Myometrial cell (primary cell): Measurements from ENCODE around the gene USP31. TPM values are rescaled to one million over a fixed set of nuclear protein-coding genes. Genes with fewer than 3 reads are reported as not detected.

Experiments
- total RNA-seq: library from RNA; depleted of rRNA; stranded (reverse); fragments of >200 nt; gene quantifications from 2 replicates; pipeline ENCODE4 v1.2.3, GENCODE V29; 2015

The USP31 gene
- 6.7 and 7.8 TPM in 2 replicates for total RNA-seq

GRCh38 chr16:23149267-23149992 is at the start of gene USP31:
Gene USP31 (minus strand): TSS chr16:23149452. CDS start chr16:23149270, 182 bp downstream.

DNA sequence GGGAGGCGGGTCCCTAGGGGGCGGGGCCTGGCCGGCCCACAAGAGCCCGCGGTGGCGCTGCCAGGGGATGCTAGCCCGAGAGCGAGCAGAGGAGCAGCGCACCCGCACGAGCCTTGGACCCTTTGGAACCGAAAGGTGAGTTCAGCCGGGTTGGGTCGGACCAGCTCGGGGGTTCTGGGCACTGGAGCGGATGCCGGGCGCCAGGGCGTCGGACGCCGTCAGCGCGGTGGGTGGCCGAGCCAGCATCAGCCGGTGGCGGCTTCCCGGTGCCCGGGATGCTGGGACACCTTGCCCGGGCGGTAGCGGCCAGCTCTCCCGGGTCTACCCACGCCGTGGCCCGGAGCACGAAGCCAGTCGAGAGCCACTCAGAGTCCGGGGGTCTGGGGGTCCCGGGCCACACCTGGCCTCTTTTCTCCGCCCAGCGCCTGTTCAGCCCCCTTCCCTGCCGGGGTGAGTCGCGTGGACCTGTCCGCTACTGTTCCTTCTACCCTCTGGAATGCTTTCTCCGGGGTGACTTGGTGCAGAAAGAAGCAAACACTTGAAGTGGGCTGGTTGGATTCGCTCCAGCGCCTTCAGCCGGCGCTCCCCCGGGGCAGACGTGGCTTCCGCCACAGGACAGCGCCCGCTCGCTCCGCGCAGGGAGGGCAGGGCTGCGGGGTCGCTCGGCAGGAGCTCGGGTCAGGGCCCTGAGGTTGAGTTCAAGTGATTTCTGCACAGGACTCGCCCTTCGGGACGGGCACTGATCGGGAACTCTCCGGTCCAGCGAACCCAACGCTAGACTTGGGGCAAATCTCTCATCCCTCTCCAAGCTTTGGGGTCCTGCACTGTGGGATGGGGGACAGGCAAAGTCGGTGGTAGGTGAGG is 33.7 kb upstream of the USP31 start, which contains the start of gene SCNN1G:
TSS of gene SCNN1G (plus strand) at position 67 of the 864 bp plus-strand sequence. CDS start 3,527 bp downstream, outside the sequence.

Other genes starting within 250 kb of the USP31 start
- under 0.01 TPM in 1 of 2 replicates, not detected in the other for gene SCNN1G, start 33.3 kb upstream of the USP31 start, total RNA-seq
- gene SCNN1B, start 152.8 kb upstream of the USP31 start, total RNA-seq: not detected in 2 replicates